COR-L47 (cell line): ENCODE data around the gene CCDC181.

Experiments used
- DNase-seq: peaks from one replicate; lab custom pipeline; 2025; lab: John Stamatoyannopoulos, UW

The CCDC181 gene

DNA sequence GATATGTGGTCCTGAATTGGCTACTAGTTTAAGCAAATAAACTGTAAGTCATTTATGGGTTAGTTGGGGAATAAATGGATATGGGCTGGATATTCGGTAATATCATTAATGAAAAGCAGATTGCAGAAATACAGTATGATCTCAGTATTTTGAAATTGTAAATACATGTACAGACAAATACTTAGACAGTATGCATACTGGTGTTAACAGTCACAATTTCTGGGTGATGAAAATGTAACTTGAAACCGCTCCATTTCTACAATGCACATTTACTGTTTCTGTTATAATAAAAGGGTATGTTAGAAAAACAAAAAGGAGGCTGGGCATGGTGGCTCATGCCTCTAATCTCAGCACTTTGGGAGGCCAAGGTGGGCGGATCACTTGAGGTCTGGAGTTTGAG is 31.3 kb downstream of the CCDC181 start:
- no peak for DNase-seq

DNA sequence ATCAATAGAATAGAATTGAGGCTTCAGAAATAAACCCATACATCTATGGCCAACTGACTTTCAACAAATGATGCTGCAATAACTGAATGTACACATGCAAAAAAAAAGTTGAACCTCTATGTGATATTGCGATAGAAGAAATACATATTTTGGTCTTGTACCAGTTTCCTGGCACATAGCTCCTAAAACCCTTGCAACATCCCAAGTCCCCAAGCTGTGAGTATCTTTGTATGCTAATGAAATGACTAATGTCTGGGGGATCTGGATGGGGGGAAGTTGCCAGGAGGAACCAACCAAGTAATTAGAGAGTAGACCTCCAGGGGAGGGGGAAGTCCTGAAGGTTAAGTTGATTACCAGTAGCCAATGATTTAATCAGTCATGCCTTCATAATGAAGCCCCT is 34.9 kb downstream of the CCDC181 start:
- DNase-seq, result no peak

- DNase-seq, result no peak
These were observed 37.0 kb downstream of the CCDC181 start for GRCh38 chr1:169390303-169390702.

- no peak for DNase-seq
These were observed 39.9 kb downstream of the CCDC181 start for GRCh38 chr1:169387399-169387798.

DNA sequence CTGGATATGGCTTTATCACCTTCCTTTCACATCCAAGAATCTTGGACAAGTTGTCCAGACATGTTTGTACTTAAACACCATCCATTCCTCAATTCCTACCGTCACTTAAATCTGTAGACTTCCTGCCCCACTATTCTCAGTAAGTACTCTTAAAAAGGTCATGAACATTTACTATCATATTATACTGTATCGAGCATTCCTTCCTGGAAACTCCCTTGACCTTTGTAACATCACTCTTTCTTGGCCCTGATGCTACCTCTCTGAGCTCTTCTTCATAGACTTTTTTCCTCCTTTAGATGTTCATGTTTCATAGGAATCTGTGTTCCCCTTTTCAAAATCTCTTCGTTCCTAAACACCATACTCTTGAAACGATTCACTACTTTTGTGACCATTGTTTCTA is 43.8 kb downstream of the CCDC181 start:
- no peak for DNase-seq

DNA sequence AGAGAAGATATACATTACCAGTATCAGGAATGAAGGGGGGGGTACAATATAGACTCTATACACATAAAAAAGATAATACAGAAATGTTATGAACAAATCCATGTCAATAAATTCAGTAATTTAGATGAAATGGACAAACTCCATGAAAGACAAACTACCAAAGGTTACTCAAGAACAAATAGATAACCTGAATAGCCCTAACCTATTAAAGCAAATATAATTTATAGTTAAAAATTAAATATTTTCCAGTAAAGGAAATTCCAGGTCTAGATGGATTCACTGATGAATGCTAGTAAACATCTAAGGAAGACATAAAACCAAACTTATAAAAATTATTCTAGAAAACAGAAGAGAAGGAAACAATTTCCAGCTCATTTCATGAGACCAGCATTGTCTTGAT is 46.1 kb downstream of the CCDC181 start:
- DNase-seq, result no peak

GRCh38 chr1:169371404-169371803 is 55.9 kb downstream of the CCDC181 start:
- DNase-seq, result no peak

DNA sequence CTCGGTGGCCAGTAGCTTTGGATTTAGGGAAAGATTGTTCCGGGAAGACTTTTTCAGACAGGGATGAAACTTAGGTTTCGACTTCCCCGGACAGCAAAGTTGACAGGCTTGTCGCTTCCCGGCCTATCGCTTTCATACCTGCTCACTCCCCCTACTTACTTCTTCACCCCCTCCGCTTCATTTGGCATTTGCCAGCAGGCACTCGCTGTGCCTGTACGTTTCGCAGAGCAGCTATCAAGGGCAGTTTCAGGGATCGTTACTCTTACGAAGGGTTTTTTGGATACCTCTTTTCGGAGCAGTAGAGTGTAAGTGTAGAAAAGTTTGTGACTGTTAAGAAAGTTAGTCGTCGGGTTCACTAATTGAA is 58.9 kb downstream of the CCDC181 start:
- DNase-seq, result no peak

DNA sequence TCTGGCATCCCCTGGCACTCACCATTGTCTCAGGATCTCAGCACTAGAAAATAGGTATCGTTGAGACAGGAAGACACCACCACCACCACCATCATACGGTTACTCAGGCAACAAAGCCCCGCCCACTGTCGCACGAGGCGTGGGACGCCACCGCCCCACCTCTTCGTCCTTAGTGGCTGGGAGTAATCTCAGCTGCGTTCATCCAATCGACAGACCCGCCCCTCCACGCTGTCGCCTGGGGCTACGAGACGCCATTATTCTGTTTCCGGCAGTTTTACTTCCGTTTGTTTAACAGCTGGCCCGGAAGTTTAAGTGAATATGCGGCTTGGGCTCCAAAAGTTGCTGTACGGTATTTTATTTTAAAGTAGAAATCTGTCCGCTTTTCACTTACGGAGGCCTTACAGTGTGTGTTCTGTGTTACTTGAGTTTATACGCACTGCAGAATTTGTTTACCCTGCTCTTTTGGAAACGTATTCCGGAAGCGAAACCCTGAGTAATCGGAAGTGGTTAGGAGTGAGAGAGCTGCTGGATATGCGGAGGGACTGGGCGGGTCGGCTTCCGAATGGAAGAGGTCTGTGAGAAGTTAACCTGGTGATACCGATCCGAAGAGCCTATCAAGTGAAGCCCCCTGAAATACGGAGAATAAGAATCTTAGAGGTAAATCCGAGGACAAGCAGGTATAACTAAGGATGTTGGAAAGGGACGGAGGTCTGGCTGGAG is 59.4 kb downstream of the CCDC181 start, which contains the start of the genes BLZF1 and NME7:
BLZF1 (plus strand) TSS at position 510 of the 720 bp plus-strand sequence. CDS start 1,328 bp downstream, outside the sequence.
NME7 (minus strand) TSS at position 112 of the 720 bp plus-strand sequence; CDS start at position 25, 87 bp downstream.
- peak; percentile 95 for DNase-seq

DNA sequence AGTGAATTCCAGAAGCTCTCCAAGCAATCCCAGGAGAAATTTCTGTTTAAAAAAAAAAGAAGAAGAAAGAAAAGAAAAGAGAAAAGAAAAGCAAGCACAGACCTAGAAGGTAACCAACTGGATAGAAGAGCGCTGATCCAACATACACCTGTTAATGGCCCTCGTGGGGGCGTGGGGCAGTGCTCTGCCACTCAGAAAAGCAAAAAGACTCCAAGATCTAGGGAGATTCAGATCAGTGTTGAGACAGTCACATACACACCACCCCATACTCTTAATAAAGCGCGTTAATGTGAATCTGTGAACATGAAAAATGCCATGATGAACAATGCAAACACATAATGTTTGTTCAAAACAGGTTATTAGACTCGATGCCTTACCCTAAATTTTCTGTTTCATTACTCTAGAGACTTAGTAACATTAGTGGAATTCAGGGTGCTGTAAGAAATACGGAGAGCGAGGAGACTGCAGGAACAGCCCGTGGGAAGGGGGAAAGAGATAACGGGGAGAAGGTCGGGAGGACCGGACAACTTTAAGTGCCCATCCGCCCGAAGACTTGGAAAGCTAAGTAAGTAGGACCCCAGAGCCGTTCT is 60.1 kb downstream of the CCDC181 start:
- no peak for DNase-seq

GRCh38 chr1:169364948-169365347 is 62.3 kb downstream of the CCDC181 start:
- no peak for DNase-seq

- DNase-seq, result no peak
These were observed 64.1 kb downstream of the CCDC181 start for GRCh38 chr1:169363046-169363730.

GRCh38 chr1:169361281-169361680 is 66.0 kb downstream of the CCDC181 start:
- no peak for DNase-seq

GRCh38 chr1:169360415-169360814 is 66.9 kb downstream of the CCDC181 start:
- DNase-seq, result no peak

- DNase-seq, result peak; percentile 14
These were observed 78.8 kb downstream of the CCDC181 start for GRCh38 chr1:169348383-169349036.

DNA sequence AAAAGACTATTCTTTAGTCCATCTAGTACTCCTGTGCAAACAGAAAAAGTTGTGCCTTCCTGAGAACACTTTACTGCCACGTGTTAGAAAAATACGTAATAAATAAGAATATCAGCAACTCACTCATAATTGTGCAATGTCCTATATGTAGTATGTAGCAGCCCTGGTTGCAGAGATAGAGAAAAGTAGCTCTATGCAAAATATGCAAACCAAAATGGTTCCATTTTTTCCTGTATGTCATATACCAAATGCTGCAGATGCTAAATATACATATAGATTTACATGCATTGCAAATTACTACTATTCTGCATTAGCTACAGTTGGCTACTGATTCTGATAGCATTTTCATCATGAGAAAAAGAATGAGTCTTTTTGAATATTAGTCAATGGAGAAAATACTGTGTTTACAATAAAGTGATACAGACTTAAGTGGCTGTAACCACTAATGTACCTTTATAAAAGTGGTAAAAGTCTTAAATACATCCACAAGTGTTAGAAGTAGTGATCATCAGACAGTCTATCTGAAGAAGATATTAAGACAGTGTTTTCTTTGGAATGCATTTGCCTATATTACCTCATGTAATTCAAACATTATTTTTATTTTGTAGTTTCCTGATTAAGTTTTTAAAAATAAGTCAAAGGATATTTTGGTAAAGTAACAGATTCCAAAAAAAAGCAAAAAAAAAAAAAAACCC is 79.4 kb downstream of the CCDC181 start:
- no peak for DNase-seq

- DNase-seq, result no peak
These were observed 81.2 kb downstream of the CCDC181 start for GRCh38 chr1:169346036-169346589.

DNA sequence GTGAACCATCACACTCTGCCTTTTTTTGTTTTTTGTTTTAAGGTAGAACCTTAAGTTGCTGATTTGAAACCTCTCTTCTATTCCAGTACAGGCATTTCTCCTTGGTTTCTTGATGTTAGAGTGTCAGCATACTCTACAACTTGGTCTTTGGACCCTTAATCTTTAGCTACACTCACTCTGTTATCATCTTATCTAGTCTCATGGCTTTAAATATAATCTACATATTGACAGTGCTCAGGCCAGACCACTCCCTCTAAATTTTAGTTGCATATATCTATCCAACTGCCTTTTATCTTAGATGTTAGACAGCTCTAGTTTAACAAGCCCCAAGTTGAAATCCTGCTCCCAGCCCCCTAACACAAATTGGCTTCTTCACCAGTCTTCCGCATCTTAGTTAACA is 81.8 kb downstream of the CCDC181 start:
- no peak for DNase-seq
